Amniotic epithelial cell (primary cell): ENCODE results near the gene NOS1AP.
A peak's percentile ranks its signal among the peaks of the same experiment; 100 is the strongest.

ENCODE experiments used
- DNase-seq: peaks from one replicate; pipeline ENCODE4 v3.0.0-alpha.2; 2010; ENCODE audit warnings: low read depth

Gene NOS1AP

GRCh38 chr1:162138112-162138511, 68.6 kb downstream of the NOS1AP start:
- no peak for DNase-seq

- DNase-seq, result no peak
Observed at GRCh38 chr1:162138599-162139181, 69.2 kb downstream of the NOS1AP start.

- DNase-seq, result no peak
Observed at GRCh38 chr1:162139211-162139610, 69.7 kb downstream of the NOS1AP start.

GRCh38 chr1:162141281-162142054, 72.0 kb downstream of the NOS1AP start:
- peak; percentile 90 for DNase-seq

- no peak for DNase-seq
Observed at GRCh38 chr1:162142968-162143367, 73.5 kb downstream of the NOS1AP start.

- no peak for DNase-seq
Observed at GRCh38 chr1:162144268-162144667, 74.8 kb downstream of the NOS1AP start.

GRCh38 chr1:162144853-162145252, 75.4 kb downstream of the NOS1AP start:
- DNase-seq, result no peak

- DNase-seq, result no peak
Observed at GRCh38 chr1:162145280-162145965, 75.9 kb downstream of the NOS1AP start.

GRCh38 chr1:162145966-162146696, 76.6 kb downstream of the NOS1AP start:
- DNase-seq, result no peak

- peak; percentile 37 for DNase-seq
Observed at GRCh38 chr1:162147760-162148159, 78.3 kb downstream of the NOS1AP start.

GRCh38 chr1:162150112-162150511, 80.6 kb downstream of the NOS1AP start:
- no peak for DNase-seq

GRCh38 chr1:162151900-162152829, 82.7 kb downstream of the NOS1AP start:
- DNase-seq, result peak; percentile 97

- no peak for DNase-seq
Observed at GRCh38 chr1:162153374-162153773, 83.9 kb downstream of the NOS1AP start.

- no peak for DNase-seq
Observed at GRCh38 chr1:162157469-162157868, 88.0 kb downstream of the NOS1AP start.

GRCh38 chr1:162158624-162159271, 89.3 kb downstream of the NOS1AP start:
- no peak for DNase-seq

- DNase-seq, result no peak
Observed at GRCh38 chr1:162159515-162159914, 90.0 kb downstream of the NOS1AP start.

- DNase-seq, result peak; percentile 41
Observed at GRCh38 chr1:162161916-162162550, 92.5 kb downstream of the NOS1AP start.

- DNase-seq, result no peak
Observed at GRCh38 chr1:162165528-162165927, 96.0 kb downstream of the NOS1AP start.

- DNase-seq, result peak; percentile 37
Observed at GRCh38 chr1:162166917-162167615, 97.6 kb downstream of the NOS1AP start.

- no peak for DNase-seq
Observed at GRCh38 chr1:162168261-162168660, 98.8 kb downstream of the NOS1AP start.
